Large intestine (tissue), 3 donors: ENCODE results near the gene GSTT2. TPM values are rescaled to one million over a fixed set of nuclear protein-coding genes. Genes with fewer than 3 reads are reported as not detected.

Source experiments
- DNase-seq, 2 donors: peaks; one replicate each; pipeline versions ENCODE4 v3.0.0 to v3.0.0-alpha.2; 2013
- H3K27ac ChIP-seq: one replicate; pipeline ENCODE4 v1.5.1; 2013; ENCODE audit warnings: low read length
- H3K27me3 ChIP-seq: 2 replicates; pipeline ENCODE4 v1.6.1; 2013; ENCODE audit warnings: low read length; ENCODE audit not compliant: control insufficient read depth, insufficient read depth
- H3K36me3 ChIP-seq: 2 replicates; pipeline ENCODE4 v1.6.1; 2013; ENCODE audit warnings: low read length; ENCODE audit not compliant: control insufficient read depth, insufficient read depth
- H3K4me1 ChIP-seq: one replicate; pipeline ENCODE4 v1.6.1; 2013; ENCODE audit warnings: low read length; ENCODE audit not compliant: control insufficient read depth, insufficient read depth
- H3K4me3 ChIP-seq: one replicate; pipeline ENCODE4 v1.5.1; 2013; ENCODE audit warnings: low read length
- H3K9me3 ChIP-seq: one replicate; pipeline ENCODE4 v1.6.1; 2013; ENCODE audit warnings: mild to moderate bottlenecking, low read depth, low read length, moderate library complexity; ENCODE audit not compliant: control insufficient read depth
- WGBS: methylation state at CpG from one replicate; pipeline ENCODE4 v1.1.5; 2013; ENCODE audit warnings: low lambda C conversion rate; ENCODE audit not compliant: insufficient coverage; 5-methylcytosine and 5-hydroxymethylcytosine counted together
- polyA plus RNA-seq: library from polyadenylated mRNA; unstranded; fragments of 120-200 nt; gene quantifications from one replicate; pipeline ENCODE4 v1.2.1, GENCODE V29; 2013

GSTT2 gene
- polyA plus RNA-seq, 1 donor, result 0.22 TPM

DNA sequence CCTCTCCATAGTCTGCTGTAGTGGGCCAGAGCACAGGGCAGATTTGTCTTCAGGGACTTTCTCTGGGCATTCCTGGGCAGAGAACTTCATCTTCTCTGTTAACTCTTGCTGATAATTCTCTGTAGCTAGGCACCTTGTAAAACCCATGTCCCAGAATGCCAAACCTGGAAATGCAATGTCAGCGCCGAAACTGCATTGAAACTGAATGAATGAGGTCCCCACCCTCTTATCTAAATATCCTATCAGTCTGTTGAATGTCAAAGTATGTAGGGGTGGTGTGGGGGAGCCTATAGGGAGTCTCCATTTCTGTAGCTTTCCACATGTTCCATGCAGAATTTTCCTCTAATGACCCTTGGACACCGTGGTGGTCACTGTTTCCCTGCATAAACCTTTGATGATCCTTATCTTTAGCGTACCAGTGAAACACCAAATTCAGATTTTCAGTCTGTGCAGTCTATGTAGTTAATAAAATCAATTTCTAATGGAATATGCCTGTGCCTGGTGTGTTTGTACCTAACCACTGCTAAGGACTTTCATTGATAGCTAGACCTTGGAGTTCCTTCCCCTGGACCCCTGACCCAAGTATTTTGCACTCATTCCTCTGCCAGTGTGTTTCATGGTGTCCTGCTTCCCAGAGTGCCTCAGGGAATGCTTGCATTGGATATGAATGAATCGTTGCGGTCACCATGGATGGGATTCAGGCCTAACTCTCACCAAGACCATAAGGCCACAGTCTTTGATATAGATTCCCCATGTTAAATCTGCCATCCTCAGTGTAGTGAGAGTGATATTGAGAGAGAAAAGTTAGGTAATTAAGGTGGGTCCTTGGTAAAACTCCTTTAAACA lies 28.7 kb downstream of the GSTT2 start:
- Histone ChIP-seq H3K27ac (peak overlapping the region; percentile 30), H3K9me3 (no peaks in the 10 kb centered on the region), H3K27me3 (no peaks in the 10 kb centered on the region), H3K4me1 (peaks cover 16% of the 10 kb centered on the region), H3K36me3 (no peaks in the 10 kb centered on the region), H3K4me3 (no peak overlapping the region)
- DNase-seq, result no peak
- 20% methylated on average over 1 of the region's 6 CpGs for WGBS

DNA sequence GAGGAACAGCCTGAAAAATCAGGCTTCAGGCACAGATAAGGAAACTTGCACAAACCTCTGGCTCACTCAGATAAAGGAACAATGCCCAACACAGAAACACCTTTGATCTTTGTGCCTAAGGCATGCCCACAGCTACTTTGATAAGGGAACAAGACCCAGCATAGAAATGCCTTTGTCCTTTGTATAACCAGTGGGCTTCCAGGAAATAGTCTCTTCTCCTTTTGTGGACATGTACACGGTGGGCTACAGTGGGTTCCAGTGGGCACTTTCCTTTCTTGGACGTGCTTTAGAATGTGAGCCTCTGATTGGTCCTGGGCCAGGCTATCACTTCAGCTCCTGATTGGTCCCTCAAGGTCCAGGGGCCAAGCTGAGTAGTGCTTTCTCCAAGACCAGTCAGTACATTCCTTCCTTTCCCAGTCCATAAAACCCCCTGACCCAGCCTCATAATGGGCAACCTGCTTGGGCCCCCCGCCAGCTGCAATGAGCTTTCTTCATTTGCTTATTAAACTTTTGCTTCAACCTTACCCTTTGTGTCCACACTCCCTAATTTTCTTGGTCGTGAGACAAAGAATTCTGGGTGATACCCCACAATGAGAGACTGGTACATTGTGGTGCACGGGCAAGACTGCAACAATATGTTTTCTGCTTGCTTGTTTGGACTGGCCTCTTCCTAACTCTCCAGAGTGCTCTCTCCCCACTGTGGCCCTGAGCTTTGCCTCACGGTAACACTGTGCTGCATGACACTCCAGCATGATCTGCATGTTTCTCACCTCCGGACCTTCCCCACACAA lies 29.5 kb downstream of the GSTT2 start:
- Histone ChIP-seq H3K27me3 (no peaks in the 10 kb centered on the region), H3K36me3 (no peaks in the 10 kb centered on the region), H3K9me3 (no peaks in the 10 kb centered on the region), H3K27ac (peak overlapping the region; percentile 30), H3K4me1 (peaks cover 16% of the 10 kb centered on the region), H3K4me3 (no peak overlapping the region)
- peak in 1 of 2 donors; percentile 46 for DNase-seq
- 100% methylated on average over 2 of the region's 7 CpGs for WGBS

DNA sequence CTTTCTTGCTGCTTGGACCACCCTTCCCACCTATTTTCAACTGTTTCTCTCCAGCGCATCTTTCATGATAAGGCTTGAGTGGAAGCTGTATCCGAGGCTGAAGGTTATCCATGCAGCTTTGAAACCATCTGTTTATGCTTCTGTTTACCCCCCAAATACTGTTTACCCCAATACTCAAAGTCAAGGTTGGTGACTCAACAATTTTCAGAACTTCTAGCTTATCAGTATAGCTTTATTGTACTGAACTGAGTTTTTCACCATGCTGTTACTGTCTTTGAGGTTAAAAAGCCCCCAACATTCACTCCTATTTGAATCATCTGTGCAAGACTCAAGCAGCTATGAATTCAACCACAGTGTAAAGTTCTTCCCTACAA lies 30.1 kb downstream of the GSTT2 start:
- no peak for DNase-seq
- Histone ChIP-seq H3K9me3 (no peaks in the 10 kb centered on the region), H3K4me3 (no peak overlapping the region), H3K27ac (no peak overlapping the region), H3K36me3 (no peaks in the 10 kb centered on the region), H3K27me3 (no peaks in the 10 kb centered on the region), H3K4me1 (peaks cover 16% of the 10 kb centered on the region)
- WGBS, result no CpG with 5 or more reads among the region's 2 CpGs

DNA sequence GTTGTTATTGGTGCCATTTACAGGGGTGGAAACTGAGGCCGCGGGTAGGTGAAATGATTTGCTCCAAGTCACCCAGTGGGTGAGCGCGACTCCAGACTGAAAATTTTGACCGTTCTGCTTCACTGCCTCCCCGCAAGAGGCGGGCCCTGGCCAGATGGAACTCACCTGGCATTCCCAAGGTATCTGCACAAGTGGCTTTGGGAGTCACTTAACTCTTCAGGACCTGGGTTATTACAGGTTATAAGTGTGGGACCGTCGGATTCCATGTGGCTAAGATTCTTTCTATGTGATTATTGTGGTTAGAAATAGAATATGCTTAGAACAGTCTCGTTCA lies 31.8 kb downstream of the GSTT2 start:
- no peak for DNase-seq
- no CpG with 5 or more reads among the region's 10 CpGs for WGBS
- H3K27me3 ChIP-seq, result no peaks in the 10 kb centered on the region

DNA sequence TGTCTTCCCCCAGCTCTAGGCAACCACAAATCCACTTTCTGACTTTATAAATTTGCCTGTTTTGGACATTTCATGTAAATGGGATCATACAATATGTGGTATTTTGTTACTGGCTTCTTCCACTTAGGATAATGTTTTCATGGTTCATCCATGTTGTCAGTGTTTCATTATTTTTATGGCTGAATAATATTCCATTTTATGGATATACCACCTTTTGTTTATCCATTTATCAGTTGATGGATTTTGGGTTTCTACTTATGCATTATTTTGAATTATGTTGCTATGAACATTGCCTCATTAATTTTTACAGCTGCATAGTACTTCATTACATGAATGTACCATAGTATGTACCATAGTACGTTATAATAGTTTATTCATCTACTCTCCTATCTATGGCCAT lies 36.2 kb downstream of the GSTT2 start:
- WGBS, result no CpG with 5 or more reads among the region's 1 CpG
- no peaks in the 10 kb centered on the region for H3K36me3 ChIP-seq
- H3K27ac ChIP-seq, result no peak overlapping the region
- no peaks in the 10 kb centered on the region for H3K27me3 ChIP-seq
- H3K4me1 ChIP-seq, result peaks cover 4% of the 10 kb centered on the region
- no peak for DNase-seq
- no peaks in the 10 kb centered on the region for H3K9me3 ChIP-seq
- H3K4me3 ChIP-seq, result no peak overlapping the region

More for the DNA sequence above, 31.8 kb downstream of the GSTT2 start:
- H3K9me3 ChIP-seq, result no peaks in the 10 kb centered on the region
- H3K36me3 ChIP-seq, result no peaks in the 10 kb centered on the region
- peak overlapping the region; percentile 99 for H3K4me3 ChIP-seq
- H3K27ac ChIP-seq, result peak overlapping the region; percentile 89
- peaks cover 16% of the 10 kb centered on the region for H3K4me1 ChIP-seq

DNA sequence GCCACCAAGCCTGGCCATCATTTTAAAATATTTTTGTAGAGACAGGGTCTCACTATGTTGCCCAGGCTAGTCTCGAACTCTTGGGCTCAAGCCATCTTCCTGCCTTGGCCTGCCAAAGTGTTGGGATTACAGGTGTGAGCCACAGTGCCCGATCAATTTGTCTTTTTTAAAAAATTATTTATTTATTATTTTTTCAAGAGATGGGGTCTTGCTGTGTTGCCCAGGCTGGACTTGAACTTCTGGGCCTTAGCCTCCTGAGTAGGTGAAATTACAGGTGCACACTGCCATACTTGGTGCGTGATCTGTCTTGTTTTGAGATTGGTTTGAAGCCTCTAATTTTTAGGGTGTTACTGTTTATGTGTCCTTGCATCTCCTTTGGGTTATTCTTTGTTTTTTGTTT lies 41.4 kb downstream of the GSTT2 start:
- no CpG with 5 or more reads among the region's 3 CpGs for WGBS
- H3K27ac ChIP-seq, result no peak overlapping the region

DNA sequence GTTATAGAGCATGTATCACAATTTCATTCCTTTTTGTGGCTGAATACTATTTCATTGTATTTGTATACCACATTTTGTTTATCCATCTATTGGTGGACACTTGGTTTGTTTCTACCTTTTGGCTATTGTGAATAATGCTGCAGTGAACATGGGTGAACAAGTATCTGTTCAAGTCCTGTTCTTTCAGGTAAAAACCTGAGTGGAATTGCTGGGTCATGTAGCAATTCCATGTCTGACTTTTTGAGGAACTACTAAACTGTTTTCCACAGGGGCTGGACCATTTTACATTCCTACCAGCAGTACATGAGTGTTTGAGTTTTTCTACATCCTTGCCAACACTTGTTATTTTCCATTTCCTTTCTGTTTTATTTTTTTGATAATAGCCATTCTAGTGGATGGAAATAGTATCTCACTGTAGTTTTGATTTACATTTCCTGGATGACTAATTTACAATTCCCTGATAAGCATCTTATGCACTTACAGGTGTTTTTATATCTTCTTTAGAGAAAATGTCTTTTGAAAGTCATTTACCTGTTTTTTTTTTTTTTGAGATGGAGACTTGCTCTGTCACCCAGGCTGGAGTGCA lies 43.4 kb downstream of the GSTT2 start:
- Histone ChIP-seq H3K27ac (no peak overlapping the region), H3K27me3 (no peaks in the 10 kb centered on the region), H3K4me1 (no peaks in the 10 kb centered on the region), H3K36me3 (peaks cover 4% of the 10 kb centered on the region), H3K9me3 (no peaks in the 10 kb centered on the region), H3K4me3 (no peak overlapping the region)
- no peak for DNase-seq

More for the DNA sequence above, 41.4 kb downstream of the GSTT2 start:
- no peaks in the 10 kb centered on the region for H3K4me1 ChIP-seq
- H3K4me3 ChIP-seq, result no peak overlapping the region
- no peaks in the 10 kb centered on the region for H3K9me3 ChIP-seq
- DNase-seq, result no peak
- no peaks in the 10 kb centered on the region for H3K27me3 ChIP-seq
- peaks cover 4% of the 10 kb centered on the region for H3K36me3 ChIP-seq

DNA sequence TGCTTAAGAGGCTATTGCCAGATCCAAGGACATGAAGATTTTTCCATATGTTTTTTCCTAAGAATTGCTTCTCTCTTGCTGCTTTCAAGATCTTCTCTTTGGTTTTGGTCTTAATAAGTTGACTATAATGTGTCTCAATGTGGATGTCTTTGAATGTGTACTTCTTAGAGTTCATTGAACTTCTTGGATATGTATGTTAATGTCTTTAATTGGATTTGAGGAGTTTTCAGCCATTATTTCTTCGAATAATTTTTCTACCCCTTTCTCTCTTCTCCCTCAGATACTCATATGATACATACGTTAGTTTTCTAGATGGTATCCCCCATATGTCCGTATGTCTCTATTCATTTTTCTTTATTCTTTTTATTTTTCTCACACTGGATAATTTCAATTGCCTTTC lies 44.4 kb downstream of the GSTT2 start:
- H3K4me1 ChIP-seq, result no peaks in the 10 kb centered on the region
- H3K36me3 ChIP-seq, result peaks cover 4% of the 10 kb centered on the region
- no peak overlapping the region for H3K27ac ChIP-seq
- H3K27me3 ChIP-seq, result no peaks in the 10 kb centered on the region
- no peak overlapping the region for H3K4me3 ChIP-seq
- WGBS, result 100% methylated on average over 3 of the region's 3 CpGs
- H3K9me3 ChIP-seq, result no peaks in the 10 kb centered on the region
- no peak for DNase-seq

DNA sequence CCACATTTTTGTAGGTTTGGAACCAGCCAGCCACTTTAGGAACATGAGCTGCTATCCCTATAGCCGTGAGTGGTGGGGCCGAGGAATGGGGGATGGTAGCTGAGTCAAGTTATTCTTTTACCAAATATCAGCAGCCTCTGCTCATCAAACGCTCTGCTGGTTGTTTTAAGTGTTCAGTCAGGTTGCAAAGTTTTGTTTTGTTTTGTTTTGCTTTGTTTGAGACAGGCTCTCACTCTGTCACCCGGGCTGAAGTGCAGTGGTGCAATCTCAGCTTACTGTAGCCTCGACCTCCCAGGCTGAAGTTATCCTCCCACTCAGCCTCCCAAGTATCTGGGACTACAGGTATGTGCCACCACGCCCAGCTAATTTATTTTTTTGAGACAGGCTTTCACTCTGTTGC lies 45.5 kb downstream of the GSTT2 start:
- DNase-seq, result no peak

DNA sequence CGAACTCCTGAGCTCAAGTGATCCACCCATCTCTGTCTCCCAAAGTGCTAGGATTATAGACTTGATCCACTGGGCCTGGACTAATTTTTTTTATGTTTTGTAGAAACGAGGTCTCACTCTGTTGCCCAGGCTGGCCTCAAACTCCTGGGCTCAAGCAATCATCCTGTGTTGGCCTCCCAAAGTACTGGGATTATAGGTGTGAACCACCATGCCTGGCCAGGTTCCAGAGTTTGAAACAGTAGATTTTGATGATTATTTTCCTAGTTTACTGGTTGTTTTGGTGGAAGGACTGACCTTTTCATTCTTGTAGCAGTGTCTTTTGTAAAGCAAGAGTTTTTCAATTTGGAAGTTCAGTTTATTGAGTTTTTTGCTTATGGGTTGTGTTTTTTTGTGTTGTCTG lies 46.1 kb downstream of the GSTT2 start:
- WGBS, result no CpG with 5 or more reads among the region's 2 CpGs
- Histone ChIP-seq H3K27ac (no peak overlapping the region), H3K27me3 (no peaks in the 10 kb centered on the region), H3K4me1 (no peaks in the 10 kb centered on the region), H3K36me3 (peaks cover 6% of the 10 kb centered on the region), H3K4me3 (no peak overlapping the region), H3K9me3 (no peaks in the 10 kb centered on the region)
- DNase-seq, result no peak

More for the DNA sequence above, 45.5 kb downstream of the GSTT2 start:
- H3K4me1 ChIP-seq, result no peaks in the 10 kb centered on the region
- no CpG with 5 or more reads among the region's 6 CpGs for WGBS
- H3K4me3 ChIP-seq, result no peak overlapping the region
- peaks cover 4% of the 10 kb centered on the region for H3K36me3 ChIP-seq
- no peaks in the 10 kb centered on the region for H3K27me3 ChIP-seq
- no peak overlapping the region for H3K27ac ChIP-seq
- no peaks in the 10 kb centered on the region for H3K9me3 ChIP-seq
